Measurements from ENCODE around the gene ENTPD2. TPM values are rescaled to one million over a fixed set of nuclear protein-coding genes. Genes with fewer than 3 reads are reported as not detected.

ENTPD2 gene
- total RNA-seq, 1 donor from 2014 or later, result 8.0 TPM

DNA sequence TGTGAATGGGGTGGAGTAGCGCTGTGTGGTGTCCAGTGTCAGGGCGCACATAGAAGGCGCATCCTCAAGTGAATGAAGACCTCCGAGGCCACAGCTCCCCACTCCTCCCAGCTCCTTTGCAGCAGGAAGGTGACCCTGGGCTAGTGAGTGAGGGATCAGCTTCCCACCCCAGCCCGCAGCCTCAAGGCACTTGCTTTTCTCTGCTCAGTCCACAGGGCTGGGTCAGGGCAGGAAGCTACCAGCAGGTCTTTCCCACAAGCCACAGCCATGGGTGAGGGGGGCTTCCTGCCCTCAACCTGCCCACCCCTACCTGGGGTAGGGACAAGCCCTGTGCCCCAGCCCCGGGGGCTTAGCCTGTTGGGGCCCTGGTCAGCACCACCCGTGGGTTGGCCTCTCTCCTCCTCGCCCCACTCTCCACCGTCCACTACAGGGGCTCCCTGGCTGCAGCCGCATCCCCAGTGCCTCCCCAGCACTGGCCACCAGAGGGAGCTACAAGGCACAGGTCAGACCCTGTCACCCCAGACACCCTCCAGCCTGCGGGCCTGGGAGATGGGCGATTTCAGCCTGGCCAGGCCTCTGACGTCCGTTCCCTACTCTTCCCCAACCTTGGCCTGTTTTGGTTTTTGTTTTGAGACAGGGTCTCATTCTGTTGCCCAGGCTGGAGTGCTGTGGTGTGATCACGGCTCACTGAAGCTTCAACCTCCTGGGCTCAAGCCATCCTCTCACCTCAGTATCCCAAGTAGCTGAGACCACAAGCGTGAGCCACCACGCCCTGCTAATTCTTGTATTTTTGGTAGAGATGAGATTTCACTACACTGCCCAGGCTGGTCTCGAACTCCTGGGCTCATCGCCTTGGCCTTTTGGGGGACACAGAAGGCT is 24.6 kb downstream of the ENTPD2 start:
- DNase-seq, result no peak

- no peak for DNase-seq
These were observed 25.4 kb downstream of the ENTPD2 start for GRCh38 chr9:137028263-137029057.

DNA sequence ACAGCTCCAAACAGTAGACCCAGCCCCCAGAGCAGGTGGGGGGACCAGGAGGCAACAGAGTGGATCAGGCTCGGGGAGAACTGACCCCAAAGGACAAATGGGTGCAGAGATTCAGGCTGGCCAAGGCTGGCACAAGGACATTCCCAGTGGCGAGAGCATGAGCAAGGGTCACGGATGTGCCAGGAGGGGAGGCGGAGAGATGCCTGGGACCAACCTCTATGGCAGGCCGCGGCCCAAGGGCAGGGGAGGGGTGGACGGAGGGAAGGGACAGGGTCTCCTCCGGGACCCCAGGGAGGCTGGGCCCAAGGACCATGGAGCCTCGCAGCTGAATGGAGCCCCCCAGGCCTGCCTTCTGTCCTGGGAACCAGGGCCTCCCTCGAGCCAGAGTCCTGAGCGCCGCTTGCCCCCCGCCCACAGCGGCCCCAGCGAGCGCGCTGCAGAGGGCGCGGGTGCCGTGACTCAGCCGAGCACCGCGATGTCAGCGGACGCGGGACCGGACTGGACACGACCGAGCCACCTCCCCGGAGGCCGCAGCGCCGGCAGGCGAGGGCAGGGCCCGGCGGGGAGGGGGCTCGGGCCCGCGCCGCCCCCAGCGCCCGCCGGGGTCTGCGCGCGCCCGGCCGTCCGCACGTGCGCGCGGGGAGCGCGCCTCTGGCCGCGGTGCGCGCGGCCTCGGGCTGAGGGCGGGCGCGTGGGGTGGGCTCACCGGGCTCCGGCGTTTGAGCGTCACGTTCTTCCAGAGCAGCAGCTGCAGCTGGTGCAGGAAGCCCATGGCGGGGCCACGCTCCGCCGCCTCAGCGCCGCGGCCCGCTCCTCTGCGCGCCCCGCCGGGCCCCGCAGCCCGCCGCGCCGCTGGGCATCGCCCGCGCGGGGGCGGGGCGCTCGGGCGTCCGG is 26.2 kb downstream of the ENTPD2 start, which contains the start of gene ABCA2:
Gene ABCA2, minus strand, starts transcription at position 869 of the 894 bp plus-strand sequence. Its CDS starts 97 bp downstream, at position 772.
- no peak for DNase-seq

DNA sequence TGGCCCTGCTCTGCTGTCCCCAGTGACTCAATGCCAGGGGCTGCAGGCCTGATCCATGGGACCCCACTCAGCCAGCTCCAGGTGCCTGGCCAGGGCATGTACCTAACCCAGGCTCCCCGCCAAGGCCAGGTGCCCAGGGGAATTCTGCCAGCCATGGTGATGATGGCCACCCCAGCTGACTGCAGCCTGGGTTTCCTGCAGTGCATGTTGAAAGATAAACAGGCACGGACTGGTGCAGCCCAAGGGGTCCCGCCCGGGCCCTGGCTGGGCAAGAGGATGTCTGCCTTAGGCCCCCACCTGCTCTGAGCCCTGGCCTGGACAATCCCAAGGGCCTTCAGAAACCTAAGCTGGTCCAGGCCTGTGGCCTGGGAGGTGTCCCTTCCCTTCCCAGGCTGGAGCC is 27.0 kb downstream of the ENTPD2 start:
- DNase-seq, result no peak

DNA sequence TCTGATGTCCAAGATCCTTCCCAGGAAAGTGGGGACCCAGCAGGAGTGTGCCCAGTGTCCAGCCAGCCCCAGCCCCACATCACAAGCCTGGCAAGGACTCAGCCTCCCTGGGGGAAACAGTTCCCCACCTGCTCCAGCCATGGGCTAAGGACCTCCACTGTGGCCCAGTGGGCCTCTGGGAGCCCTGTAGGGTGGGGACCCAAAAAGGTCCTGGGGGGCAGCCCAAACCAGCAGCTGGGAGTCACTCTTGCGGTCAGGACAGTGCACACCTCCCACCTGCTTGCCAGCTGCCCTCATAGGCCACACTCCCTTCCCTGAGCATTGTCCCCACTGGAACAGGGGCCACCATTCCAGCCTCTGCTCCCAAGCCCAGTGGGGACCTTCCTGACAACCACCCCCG is 27.5 kb downstream of the ENTPD2 start:
- no peak for DNase-seq

DNA sequence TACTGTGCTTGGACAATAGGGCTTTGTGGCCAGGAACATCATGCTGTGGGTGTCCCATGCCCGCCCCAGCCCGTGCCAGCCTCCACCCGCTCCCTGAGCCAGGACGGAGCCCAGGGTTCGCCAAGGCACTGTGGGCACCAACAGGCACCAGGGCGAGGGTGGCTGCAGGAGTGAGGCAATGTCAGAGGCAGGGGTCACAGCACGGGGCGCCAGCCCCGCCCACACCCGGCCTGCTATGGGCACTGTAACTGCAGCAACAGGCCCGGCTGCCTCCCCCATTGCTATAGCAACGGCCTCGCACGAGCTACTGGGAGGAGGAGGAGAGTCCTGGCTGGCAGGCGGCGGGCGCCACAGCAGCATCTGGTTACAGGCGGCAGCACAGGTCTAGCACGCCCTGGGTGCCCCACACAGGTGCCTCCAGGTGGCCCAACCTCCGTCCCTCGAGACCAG is 28.3 kb downstream of the ENTPD2 start:
- no peak for DNase-seq

DNA sequence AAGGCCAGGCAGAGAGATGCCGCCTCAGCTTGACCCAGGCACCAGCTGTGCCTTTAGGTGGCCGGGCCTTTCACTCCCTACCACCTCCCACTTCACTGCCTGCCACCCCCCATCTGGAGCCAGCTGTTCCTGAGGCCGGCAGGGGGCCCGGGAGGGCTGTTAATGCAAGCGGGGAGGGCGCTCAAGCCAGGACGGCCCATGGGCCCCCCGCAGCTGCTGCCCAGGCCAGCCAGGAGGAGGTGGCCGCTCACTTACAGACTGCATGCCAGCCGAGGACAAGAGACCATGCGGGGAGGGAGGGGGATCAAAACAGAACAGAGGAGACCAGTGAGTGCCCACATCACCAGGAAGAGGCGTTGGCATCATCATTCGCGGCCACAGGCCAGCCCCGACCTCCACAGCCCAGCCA is 30.3 kb downstream of the ENTPD2 start:
- DNase-seq, result no peak

DNA sequence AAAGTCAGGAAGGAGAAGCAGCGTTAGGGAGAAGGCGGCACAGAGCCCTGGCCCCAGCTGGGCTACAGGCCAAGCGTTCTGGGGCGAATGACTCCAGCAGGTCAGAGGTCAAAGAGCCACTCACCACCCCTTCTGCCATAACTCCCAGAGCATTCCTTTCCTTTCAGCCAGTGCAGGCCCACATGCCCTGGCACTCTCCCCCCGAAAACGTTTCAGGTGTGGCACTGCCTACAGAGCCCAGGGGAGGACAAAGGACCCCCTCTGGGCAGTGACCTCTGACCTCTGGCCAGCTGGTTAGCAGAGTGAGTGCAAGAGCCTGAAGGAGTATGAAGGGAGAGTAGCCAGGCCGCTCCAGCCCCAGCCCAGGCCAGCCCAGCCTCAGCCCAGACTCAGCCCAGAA is 30.7 kb downstream of the ENTPD2 start:
- DNase-seq, result no peak

- DNase-seq, result no peak
These were observed 31.2 kb downstream of the ENTPD2 start for GRCh38 chr9:137022662-137023008.

GRCh38 chr9:137021979-137022661 is 31.7 kb downstream of the ENTPD2 start:
- DNase-seq, result no peak

- no peak for DNase-seq
These were observed 32.3 kb downstream of the ENTPD2 start for GRCh38 chr9:137021568-137021978.

DNA sequence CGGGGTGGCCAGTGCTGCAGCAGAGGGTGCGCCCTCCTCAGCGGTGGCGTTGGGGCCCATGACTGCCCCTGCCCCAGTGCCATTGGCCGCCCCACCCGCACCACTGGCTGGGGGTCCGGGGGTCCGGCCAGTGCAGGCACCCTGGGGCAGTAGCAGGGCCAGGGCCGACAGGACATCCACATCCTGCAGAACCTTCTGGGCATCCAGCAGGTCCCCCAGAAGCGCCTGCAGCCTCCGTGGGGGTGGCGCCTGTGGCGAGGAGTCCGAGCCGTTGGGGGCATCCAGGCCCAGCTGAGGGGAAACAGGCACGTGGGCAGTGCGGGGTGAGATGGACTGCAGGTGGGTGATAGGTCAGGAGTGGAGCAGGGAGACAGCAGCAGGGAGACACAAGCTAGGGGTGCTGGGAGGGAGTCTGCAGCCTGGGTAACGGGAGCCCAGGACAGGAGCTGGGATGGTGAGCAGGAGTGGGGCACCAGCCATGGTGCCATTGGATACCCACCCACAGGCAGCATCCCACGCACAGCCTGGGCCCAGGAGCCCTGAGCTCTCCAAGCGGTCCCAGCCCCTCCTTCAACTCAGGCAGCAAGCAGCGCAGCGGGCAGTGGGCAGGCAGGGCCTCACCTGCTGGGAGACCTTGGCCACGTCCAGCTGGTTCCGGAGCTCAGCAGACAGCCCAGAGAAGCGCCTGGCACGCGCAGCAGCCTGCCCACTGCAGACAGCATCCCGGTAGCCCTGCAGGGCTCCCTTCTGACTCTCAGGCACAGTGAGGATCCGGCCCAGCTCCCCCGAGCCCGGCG is 32.9 kb downstream of the ENTPD2 start:
- no peak for DNase-seq

DNA sequence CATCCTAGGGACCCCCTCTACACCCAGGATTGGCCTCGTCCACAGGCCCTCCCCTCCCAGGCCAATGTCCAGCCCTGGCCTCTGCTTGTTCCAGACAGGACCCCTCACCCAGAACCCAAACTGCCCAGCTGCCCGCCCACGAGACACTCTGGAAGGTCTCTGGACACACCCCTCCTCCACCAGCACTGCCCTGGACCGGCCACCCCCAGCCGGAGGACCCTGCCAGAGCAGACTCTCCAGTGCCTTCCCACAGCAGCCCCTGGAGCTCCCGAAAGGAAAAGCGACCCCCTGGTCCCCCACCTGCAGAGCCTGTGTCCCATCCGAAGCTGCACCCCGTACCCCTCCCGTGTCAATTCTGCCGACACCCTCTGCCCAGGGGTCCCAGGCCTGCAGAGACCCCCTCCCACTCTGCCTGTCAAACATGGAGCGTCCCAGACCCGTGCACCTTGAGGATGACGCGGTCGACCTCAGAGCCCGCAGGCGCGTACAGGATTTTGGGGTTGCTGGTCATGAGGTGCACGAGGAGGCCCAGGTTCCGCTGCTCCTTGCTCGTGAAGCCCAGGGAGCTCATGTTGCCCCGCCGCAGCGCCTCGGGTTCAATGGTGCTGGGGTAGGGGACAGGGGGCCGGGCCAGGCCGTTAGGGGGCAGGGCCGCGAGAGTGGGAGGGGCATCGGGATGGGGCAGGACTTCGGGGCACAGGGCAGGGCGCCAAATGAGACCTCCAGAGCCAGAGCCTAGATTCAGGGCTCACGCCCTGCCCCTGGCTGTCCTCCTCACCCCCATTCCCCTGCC is 33.8 kb downstream of the ENTPD2 start:
- no peak for DNase-seq

- no peak for DNase-seq
These were observed 34.9 kb downstream of the ENTPD2 start for GRCh38 chr9:137018761-137019559.

DNA sequence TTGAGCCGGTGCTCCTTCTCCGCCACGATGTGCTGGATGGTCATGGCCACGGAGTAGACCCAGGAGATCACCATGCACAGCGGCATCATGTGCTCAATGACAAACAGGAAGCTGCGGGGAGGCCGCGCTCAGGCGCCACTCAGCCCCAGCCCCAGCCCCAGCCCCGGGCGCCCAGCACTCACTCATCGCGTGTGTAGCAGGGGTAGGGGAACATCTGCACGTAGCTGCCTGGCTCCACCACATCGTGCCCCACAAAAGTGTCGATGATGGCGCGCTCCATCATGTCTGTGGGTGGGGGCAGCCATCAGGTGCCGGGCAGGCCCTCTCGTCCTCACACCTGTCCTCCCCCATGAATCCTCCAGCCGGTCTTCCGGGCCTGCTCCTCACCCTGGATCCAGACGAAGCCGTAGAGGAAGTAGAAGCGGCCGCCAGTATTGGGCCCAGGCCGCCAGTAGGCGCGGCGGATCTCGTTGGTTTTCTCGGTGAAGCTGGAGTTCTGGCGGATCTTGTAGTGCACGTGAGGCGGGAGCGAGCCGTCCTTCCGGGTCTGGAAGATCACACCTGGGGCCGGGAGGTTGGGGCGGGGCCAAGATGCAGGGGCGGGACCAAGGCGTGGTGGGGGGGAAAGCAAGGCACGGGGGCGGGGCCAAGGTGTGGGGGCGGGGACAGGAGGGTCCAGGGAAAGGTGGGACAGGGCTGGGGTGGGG is 35.9 kb downstream of the ENTPD2 start:
- DNase-seq, result no peak

- no peak for DNase-seq
These were observed 36.8 kb downstream of the ENTPD2 start for GRCh38 chr9:137017071-137017470.

GRCh38 chr9:137016436-137016835 is 37.4 kb downstream of the ENTPD2 start:
- DNase-seq, result no peak

DNA sequence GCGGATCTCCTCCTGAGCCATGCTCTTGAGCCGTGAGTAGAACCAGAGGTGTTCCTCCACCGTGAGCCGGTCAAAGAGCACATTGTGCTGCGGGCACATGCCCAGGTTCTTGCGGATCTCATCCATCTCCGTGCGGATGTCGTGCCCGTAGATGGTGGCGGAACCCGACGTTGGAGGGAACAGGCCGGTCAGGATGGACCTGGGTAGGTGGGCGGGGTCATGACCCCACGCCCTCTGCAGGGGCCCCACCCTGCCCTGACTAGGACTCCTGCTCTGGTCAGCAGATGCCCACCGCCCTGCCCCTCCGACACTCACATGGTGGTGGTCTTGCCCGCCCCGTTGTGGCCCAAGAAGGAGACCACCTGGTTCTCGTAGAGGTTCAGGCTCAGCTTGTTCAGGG is 37.9 kb downstream of the ENTPD2 start:
- DNase-seq, result no peak

All from skin of body (tissue), 2 donors.